ENCODE data around the gene GPR142.

GPR142 gene, protein sequence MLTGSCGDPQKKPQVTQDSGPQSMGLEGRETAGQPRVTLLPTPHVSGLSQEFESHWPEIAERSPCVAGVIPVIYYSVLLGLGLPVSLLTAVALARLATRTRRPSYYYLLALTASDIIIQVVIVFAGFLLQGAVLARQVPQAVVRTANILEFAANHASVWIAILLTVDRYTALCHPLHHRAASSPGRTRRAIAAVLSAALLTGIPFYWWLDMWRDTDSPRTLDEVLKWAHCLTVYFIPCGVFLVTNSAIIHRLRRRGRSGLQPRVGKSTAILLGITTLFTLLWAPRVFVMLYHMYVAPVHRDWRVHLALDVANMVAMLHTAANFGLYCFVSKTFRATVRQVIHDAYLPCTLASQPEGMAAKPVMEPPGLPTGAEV

DNA sequence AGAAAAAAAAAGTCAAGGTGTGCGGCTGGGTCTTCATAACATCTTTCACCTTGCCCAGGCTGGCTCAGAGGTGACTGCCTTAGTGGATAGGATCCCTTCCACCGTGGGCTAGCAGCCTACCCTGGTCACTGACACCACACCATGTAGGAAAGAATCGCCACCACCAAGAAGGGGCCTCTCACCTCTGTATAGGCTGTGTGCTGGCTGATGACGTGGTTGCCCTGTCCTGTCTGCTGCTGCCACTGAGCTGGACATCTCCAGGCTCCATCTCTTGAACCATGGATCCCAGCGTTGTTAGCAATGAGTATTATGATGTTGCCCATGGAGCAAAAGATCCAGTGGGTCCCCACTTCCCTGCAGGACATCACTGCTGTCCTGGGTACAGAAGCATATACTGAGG, at the start of gene GPR142:
Gene GPR142 (plus strand): TSS at position 301 of the 400 bp plus-strand sequence. CDS start 2,035 bp downstream, outside the sequence.
- DNase-seq = no peak

DNA sequence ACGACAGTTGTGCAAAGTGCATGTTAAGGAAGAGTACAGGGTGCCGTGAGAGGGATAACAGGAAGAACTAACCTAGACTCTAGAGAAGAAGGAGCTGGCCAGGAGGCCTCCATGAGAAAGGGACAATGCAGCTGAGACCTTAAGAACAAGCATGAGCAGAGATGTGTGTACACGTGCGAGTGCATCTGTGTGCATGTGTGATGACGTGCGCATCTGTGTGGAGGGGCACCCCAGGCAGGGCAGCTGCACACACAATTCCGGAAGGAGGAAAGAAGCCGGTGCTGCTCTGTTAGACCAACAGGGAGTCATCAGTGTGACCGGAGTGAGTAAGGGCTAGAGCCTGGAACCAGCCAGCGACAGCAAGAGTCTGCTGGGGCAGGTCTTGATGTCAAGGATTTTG, 48.9 kb upstream of the GPR142 start:
- DNase-seq = no peak

DNA sequence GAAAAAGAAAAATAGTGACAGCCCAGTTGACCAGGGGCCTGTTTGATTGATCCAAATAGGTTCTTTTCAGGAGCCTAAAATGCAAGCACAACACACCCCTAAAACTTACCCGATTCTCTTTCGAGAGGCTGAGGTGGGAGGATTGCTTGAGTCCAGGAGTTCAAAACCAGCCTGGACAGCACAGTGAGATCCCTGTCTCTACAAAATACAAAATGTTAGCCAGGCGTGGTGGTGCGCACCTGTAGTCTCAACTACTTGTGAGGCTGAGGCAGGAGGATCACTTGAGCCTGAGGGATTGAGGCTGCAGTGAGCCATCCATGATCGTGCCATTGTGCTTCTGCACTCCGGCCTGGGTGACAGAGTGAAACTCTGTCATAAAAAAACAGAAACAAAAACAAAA, 42.8 kb upstream of the GPR142 start:
- no peak for DNase-seq

DNA sequence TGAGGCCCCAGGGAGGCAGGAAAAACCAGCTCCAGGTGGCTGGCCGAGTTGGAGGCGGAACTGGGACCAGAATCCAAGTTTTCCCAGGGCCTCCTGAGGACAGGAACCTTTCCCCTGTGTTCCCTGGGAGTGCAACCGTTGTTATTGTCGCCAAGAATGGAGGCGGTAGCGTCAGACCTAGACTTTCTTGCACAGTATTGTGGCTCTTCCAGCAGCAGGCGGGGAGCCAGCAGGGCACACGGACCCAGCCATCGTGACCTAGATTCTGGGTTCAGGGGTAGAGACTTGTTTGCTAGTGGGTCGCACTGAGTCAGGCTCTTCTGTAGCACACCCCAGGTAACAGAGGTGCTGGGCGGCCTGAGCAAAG, 41.9 kb upstream of the GPR142 start:
- no peak for DNase-seq

DNA sequence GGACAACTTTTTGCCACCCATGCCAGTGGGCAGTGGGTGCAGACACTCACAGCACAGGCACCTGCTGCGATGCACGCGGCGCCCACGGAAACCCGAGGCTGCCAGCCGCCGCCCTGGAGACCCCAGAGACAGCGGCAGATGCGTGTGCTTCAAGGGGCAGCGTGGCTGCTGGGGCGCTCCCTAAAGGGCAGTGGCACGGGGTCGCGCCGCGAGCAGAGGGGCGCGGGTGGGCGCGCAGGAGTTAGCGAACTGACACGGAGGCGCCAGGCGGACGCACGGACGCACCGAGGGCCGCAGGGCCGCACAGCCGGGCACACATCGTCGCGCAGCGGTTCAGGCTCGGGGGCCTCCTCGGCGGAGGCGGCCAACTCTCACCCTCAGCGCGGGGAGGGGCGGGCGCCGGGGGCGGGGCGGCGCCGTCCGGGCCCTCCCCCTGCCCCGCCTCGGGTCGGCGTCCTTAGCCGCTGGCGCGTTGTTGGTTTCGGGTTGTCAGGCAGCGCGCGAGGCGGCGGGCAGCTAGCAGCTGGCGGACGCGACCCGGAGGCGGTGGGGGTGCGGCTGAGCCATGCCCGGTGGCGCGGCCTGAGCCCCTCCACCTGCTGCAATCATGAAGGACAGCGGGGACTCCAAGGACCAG, 41.4 kb upstream of the GPR142 start, which contains the start of gene KIF19:
Gene KIF19 (plus strand): TSS at position 484 of the 637 bp plus-strand sequence. CDS start 124 bp downstream, at position 608.
- peak; percentile 45 to 48 for DNase-seq

DNA sequence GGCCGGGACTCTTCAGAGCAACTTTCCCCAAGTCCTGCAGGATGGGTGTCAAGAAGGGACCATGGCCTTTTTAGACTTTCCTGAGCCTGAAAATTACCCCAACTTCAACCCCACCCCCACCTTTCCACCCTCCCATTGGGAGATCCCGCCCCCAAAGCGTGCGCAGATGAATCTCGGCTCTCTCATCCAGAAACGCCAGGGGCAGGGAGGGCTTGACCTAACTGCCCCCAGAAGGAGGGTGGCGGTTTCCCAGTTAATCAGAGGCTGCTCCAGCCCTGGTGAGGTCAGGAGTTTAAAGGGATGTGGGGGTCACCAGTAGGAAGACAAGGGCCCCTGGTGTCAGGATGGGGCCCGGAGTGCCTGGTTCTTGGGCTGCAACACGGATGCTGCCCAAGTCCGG, 40.8 kb upstream of the GPR142 start:
- no peak for DNase-seq

DNA sequence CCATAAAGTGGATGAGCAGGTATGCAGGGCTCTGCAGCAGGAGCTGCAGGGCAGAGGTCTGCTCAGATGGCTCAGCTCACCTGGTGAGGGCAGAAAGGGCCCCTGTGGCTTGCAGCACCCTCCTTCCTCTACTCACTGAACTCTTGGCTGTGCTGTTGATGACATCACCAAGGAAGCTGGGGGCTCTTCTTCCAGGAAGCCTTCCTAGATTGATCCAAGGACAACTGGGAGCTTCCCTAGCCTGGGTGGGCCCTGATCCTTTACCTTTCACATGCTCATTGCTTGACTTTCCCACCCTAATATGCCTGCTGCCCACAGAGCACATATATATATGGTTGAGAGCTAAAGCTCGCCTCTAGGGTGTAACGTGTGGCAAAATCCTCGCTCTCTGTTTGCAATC, 38.8 kb upstream of the GPR142 start:
- DNase-seq = no peak

DNA sequence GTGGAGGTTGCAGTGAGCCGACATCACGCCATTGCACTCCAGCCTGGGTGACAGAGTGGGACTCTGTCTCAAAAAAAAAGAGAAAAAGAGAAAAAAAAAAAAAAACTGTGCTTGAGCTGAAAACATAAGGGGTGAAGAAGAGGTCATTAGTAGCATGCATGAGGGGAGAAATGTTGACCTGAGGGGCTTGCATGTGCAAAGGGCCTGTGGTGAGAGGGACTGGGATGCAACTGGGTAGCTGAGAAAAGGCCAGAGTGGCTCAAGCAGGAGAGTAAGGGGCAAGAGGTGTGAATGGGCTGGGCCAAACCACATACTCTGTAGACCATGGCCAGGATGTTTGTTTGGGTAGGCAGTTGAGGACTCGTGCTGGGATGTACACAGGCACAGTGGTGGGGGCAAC, 37.9 kb upstream of the GPR142 start:
- no peak for DNase-seq

DNA sequence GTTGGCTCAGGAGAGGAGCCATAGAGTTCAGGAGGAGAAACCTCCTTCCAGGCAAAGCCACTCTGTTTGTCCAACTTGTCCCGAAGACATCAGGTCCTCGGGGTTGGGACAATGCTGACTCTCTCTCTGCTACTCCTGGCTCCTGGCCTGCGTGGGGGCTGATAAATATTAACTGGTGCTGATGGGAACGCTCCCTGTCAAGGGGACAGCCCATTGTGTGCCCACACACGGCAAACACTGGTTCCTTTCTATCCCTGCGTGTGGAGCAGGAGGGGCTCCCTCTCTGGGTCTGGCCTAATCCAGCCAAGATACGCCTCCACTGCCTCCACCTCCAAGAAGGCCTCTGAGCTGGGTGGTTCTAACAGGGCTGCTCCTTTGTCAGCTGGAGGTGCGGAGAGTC, 36.9 kb upstream of the GPR142 start:
- no peak for DNase-seq

DNA sequence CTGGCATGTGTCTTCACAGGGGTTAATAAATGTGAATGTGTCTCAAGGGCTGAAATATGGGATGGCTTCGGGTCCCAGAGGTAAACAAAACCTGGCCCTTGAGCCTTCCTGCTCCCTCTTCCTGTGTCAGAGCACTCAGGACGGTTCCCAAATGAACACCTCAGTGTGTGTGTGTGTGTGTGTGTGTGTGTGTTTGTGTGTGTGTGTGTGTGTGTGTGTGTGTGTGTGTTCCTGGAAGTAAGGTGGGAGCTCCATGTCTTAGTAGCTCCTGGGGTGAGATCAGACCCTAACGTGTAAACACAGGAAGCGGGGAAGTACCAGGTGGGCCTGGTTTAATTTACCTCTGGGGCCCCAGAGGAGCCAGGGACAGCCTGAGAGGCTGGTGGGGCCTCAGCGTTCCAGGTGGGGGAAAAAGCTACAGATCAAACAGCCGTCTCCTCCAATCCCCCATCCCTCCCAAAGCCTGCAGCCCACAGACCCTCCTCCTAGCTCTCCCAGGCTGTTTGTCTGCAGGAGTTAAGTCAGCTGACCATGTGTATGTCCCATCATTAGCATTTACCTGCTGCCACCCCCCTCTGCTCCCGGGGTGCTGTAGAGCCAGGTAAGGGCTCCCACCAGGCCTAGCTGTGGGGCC, 35.2 kb upstream of the GPR142 start:
- DNase-seq = no peak

DNA sequence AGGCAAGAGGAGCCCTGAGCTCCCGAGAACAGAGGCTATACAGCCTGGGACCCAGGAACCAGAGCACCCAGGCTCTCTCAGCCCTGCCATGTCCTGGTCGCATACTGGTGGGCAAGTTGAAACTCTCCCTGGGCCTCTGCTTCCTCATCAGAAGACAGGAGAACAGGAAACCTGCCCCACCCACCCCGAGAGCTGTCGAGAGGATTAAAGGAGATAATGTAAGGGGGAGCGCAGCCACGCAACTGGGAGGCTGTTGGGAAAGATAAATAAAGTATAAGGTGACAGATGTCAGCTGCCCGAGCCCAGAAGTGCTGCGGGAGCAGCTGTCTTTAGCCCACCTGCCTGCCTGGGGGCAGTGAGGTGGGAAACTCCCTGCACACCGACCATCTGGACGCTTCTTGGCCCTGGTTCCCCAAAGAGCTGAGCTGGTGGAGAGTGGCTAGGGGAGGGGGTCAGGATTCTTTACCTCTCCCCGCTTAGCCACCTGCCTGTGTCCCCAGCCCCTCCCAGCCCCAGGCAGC, 34.5 kb upstream of the GPR142 start:
- DNase-seq = no peak

DNA sequence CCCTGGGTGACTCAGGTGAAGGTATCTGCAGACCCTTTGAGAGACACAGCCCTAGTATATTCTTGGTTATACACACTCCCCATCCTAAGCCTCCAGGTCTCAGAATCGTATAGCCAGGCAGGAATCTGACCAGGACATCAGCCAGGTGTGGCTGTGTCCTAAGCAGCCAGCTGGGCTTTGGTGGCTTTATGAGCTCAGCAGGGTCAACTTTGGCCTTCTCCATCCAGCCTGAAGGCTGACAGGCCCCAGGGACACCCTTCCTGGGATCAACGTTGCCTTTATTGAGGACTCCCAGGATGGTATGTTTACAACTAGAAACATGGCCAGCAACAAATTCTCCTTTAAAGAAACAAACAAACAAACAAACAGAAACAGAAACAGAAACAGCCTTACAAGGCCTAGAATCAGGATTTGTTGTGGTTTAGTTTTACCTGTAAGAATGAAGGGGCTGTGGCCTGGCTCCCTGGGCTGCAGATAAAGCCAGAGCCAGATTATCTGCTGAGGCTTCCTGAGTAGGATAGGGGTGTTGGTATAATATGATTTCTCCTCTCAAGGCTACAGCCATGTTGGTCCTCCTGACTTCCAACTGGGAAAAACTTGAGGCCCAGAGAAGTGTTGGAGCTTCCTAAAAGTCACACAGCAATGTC, 32.8 kb upstream of the GPR142 start:
- no peak for DNase-seq

DNA sequence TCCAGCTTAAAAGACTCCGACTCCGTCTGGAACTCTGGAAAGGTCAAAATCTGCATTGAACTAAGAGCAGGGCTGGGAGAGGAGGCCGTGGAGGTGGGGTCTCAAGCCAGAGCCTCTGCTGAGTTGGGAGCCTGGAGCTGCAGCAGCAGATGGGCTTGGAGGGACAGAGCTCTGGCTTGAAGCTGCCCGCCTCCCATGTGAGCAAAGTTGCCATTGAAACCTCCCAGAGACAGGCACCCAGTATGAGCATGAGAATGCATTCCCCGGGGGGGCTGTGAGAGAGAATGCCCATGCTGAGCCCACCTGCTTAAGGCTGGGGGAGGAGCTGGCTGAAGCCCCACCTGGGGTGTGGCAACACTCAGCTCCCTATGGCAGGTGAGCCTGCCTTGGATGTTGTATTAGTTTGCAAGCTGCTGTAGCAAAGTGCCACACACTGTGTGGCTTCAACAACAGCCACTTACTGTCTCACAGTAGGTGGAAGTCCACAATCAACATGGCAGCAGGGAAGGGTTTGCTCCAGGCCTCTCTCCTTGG, 31.7 kb upstream of the GPR142 start:
- no peak for DNase-seq

DNA sequence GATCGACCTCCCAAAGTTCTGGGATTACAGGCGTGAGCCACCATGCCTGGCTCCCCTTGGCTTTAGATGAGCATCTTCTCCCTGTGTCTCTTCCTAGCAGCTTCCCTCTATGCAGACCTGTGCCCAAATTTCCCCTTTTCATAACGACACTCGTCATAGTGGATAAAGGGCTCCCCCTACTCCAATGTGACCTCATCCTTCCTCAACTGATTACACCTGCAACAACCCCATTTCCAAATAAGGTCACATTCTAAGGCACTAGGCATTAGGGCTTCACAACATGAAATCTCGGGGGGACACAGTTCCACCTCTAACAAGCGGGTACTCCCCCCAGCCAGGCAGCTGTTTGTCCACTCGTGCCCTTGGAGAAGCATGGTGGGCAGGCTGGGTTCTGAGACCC, 31.0 kb upstream of the GPR142 start:
- no peak for DNase-seq

DNA sequence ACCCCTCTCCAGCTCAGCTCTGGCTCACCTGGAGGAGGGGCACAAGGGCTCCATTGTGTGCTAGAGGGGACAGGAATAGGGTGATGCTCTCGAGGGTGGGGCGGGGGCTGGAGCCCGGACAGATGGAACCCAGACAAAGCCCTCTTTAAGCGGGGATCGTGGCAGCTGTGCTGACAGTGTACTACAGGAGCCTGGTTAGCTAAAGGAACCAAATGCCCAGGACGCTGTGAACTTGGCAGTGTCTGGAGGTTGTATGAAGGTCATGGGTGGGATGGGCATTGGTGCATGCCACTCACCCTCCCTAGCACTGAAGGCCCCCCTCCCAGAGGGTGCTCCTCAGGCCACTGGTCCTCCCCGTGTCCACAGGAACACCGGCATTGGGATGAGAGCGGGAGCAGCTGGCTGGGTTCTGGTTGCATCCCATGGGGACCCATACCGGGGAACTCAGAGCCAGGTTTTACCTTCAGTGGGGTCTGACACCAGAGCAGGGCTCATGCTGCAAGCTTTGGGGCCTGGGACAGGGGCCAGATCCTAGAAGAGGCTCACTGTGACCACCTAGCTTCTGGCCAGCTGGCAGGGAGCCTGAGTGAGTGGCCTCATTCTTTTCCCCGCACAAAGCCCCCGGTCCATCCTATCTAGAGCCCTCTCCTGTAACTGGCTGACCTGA, 29.3 kb upstream of the GPR142 start:
- no peak for DNase-seq

DNA sequence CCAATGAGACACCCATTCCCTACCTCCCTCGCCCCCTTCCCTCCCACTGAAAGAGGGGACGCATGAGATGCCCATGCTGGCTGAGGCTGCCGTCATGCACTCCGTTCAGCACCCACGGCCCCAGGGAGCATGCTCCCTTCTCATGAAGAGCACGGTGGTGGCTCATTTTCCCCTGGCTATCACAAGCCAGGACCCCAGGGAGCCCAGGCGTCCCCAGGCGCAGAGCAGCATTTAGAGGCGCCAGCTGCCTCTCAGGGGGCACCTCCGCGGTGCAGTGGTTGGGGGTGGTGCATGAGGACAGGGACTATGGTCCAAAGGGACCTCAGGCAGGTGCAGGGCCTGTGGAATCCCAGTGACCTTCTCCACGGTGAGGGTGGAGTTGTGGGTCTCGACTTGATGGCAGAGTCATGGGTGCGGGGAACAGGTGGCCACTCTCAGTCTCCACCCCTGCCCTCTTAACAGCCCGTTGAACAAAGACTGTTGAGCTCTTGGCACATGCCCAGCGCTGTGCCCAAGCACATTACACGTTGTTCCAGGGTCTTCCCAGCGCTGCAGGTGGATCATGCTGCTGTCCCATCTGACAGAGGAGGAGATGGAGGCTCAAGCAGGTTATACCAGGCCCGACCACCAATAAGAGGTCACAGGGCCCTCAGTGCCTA, 27.6 kb upstream of the GPR142 start:
- DNase-seq = no peak

DNA sequence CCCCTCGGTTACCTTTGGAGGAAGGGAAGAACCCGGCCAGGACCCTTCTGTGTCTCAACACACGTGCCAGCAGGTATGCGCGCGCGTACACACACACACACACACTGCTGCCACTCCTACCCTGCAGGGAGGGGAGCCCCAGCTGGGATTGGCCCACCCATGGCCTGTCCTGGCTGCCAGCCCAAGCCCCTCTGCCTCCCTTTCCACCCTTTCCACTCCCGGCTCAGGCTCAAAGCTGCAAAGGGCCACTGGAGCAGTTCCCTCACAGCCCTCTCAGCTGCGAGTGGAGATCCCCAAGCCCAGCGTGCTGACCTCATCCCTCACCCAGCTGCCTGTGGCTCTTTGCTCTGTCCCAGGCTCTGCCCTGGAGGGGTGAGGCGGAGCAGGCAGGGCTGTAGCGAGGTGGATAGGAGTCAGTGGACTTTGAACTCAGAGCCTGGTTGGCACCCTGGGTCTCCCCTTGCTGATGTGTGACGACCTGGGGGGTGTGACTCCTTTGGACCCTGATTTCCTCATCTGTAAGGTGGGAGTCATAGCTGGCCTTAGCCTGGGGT, 26.8 kb upstream of the GPR142 start:
- no peak for DNase-seq

DNA sequence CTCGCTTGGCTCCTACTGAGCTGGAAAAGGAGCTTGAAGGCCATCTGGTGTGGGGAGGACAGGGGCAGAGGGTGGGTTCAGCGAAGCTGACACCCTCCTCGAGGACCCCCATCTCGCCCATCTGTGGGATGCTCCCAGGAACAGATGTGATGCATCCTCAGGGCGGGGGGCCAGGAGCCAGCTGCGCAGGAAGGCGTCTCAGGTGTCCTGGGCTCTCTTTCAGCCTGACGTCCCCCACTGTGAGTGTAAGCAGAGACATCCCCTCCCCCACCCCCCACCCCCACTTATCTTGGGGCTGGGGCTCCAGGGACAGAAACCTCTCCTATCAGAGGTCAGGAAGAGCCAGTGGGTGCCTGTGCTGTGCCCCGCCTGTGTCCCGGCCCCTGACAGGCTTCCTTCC, 25.1 kb upstream of the GPR142 start:
- no peak for DNase-seq

DNA sequence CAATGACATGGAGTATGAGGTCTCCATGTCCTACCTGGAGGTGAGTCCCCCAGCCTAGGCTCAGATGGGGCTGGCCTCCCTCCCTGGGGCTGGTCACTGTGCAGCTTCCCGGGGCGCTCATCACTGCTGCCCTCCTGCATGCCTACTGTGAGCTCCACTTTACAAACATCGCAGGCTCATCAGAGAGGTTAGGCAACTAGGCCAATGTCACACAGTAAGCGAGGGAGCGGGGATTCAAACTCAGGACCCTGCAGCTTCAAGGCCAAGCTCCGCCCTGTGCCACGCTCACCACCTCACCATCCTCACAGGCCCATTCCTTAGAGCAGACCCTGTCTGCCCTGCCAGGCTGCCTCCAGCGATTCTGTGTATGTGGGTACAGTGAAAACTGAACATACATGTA, 24.2 kb upstream of the GPR142 start:
- no peak for DNase-seq

DNA sequence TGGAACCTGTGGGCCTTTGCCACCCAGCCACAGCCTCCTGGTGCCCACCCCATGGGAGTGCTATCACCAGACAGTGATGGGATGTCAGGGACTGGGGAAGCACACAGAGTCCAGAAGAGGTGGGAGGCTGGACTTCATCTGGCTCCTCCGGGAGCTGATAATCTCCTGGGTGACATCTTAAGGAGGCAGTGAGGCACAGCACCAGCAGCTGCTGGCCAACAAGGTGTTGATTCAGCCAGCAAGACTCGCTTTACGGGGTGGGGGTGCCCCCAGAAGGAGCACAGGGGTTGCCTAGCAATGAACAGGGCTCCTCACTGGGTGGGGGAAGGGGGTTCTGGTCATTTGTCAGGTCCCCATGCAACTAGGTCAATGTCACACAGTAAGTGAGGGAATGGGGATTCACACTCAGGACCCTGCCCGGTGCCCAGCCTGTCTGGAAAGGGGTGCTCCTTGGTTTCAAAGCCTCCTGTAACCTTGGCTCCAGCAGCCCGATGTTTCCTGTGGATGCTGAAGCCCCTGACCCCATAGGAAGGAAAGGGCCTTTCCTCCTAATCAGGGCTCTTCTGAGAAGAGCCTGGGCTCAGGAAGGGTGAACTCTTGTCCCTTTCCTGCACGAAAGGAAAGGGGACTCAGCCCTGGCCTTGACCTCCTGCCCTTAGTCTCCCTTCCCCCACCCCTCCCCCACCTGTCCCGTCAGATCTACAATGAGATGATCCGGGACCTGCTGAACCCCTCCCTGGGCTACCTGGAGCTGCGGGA, 23.6 kb upstream of the GPR142 start:
- DNase-seq = no peak

DNA sequence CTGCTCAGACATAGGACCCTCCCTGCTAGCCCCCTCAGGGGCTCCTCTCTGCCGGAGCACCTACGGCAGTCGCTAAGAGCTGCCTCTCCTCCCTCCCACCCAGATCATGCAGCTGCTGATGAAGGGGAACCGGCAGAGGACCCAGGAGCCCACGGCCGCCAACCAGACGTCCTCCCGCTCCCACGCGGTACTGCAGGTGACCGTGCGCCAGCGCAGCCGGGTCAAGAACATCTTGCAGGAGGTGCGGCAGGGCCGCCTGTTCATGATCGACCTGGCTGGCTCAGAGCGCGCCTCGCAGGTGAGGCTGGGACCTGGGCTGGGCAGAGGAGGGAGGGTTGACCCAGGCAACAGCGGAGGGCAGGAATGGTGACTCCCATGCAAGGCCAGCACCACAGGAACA, 22.6 kb upstream of the GPR142 start:
- no peak for DNase-seq
